GM19023 (cell line): Measurements from ENCODE around the gene CFAP90.
A peak's percentile ranks its signal among the peaks of the same experiment; 100 is the strongest.

Source experiments
- ATAC-seq: cut with Tn5 transposase; IDR thresholded peaks from one replicate; pipeline ENCODE4 v1.9.1; 2021; ENCODE audit warnings: mild to moderate bottlenecking, moderate library complexity; ENCODE audit not compliant: unreplicated experiment

CFAP90 gene

DNA sequence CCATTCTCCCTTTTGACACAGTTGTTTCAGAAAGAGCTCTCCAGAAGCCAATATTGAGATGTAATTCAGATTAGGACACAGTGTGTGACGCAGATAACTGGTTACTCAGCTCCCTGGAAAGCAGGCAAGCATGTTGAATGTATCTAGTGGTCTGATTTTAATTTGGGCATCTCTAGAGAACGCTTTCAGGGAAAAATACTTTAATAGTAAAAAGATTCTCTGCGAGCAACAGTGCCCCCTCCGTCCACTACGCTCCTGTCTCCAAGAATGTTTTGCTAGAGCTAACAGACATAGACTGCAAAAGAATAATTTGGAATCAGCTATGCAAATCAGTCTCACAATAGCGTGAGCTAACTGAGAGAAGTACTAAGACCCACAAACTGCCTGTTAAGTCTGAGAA lies 23.3 kb downstream of the CFAP90 start:
- ATAC-seq = no peak

DNA sequence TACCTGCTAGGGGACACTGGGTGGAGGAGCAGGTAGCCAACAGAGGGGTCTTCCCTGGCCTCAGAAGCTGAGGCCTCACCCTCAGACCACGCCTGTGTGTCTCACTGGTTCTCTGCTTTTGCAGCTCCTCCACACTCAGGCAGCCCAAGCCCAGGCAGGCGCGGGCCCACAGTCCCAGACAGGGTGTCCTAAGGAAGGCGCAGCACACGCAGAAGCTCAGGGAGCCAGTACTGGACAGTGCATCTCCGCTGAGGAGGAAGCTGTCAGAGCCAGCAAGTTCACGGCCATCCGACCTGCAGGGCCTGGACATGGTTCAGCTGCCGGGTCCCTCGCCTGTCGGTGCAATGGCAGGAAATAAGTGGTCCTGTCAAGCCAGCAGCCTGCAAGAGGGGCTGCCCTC lies 25.3 kb downstream of the CFAP90 start:
- ATAC-seq = no peak

- ATAC-seq = no peak
Observed at GRCh38 chr5:7824995-7825394, 25.9 kb downstream of the CFAP90 start.

GRCh38 chr5:7823594-7823993 lies 27.3 kb downstream of the CFAP90 start:
- no peak for ATAC-seq

DNA sequence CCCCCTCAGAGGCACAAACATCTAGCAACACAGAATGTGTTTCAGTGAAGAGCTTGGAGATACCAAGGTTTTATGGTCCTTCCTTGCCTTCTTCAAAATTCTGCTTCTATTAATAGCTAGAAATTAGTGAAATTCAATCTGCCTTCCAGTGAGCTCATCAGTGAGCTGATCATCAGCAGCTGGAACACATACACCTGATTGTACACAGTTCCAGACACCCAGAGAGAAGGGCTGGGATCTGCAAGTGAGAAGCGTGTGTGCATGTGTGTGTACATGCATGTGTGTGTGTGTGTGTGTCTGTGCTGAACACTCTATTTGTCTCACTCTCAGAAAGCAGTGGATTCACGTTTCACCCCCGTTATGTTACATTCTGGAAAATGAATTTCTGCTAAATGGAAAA lies 28.5 kb downstream of the CFAP90 start:
- no peak for ATAC-seq

- peak; percentile 9 for ATAC-seq
Observed at GRCh38 chr5:7816535-7816901, 34.4 kb downstream of the CFAP90 start.

- peak; percentile 92 for ATAC-seq
Observed at GRCh38 chr5:7815892-7816534, 34.9 kb downstream of the CFAP90 start.

DNA sequence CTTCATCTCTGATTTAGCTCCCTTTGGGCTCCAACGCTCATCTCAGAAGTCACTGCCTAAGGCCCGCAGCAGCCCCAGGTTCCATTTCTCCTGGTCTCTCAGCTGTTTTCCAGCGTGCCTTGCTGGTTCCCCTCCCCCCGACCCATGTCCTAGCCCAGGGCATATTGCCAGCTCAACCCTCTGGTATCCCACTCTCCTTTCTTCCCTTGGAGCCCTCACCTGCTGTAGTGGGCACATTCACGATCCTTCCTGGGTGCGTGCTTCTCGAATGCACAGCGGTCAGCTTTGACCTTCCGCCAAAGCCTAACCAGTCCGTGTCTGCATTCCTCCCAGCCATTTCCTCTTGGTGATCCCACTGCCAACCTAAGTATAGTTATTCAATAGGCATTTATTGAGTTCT lies 36.1 kb downstream of the CFAP90 start:
- no peak for ATAC-seq

DNA sequence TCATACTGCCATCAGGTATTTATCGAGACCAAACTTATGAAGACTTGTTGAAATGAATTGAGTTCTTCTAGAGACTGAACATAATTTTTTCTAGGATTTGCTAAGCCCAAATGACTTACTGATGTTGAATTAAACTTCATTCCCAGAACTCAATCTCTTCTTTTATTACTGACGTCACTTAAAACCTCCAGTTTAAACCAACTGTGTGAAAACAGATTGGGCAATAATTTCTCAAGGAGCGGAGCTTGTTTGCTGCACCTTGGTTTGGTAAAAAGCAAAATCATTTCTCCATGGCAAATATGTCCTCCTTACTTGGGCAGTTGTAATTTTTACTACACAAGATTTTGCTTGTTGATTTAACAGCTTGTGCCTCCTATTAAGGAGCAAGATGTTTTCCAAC lies 37.4 kb downstream of the CFAP90 start:
- no peak for ATAC-seq

DNA sequence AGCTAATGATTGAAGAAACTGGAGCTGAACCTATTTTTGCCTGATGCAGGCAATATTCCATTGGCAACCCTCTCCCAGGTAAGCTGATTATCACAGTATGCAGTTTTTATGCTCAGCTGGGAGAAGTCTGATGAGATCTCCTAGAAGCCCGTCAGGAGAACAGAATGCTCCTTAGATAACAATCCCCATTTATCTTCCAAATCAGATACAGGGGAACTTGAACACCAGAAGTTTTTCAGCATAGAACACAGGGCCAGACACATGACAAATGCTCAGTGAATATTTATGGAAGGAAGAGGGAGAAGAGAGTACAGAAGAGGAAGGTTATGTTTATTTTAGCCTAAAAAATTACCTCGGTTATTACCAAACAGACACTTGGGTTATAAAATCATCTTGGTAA lies 37.9 kb downstream of the CFAP90 start:
- ATAC-seq = no peak

GRCh38 chr5:7811715-7812114 lies 39.2 kb downstream of the CFAP90 start:
- ATAC-seq = no peak

GRCh38 chr5:7808998-7809397 lies 41.9 kb downstream of the CFAP90 start:
- ATAC-seq = no peak

DNA sequence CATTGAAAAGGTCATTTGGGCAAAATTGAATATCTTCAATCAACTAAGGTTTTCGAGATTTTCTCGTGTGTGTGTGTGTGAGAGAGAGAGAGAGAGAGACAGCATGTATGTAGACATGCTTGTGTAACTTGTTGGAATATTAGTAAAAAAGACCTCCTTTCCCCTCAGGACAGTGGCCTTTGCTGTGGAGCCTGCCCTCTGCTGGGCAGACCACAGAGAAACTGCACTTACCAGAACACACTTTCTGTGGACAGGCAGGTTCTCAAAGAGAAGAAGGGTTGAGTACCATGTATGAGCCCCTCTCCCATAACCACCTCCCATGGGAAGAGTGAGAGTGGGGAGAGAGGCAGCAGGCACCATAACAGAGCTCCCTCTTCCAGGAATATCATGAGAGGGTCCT lies 45.6 kb downstream of the CFAP90 start:
- no peak for ATAC-seq

DNA sequence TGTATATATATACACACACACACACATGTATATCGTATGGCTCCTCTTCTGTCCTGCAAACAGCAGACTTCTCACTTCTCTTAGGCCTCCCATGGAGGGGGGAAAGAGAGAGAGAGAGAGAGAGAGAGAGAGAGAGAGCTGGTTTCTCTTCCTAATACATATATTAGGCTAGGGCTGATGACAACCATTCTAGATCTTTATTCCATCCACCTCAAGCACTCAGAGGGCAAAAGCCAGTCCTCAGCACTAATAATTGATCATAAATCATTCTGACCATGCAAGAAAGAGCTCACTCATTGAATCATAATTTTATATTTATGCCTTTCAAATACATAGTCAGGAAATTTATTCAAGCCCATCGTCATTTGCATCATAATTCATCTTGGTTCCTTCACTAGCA lies 47.0 kb downstream of the CFAP90 start:
- no peak for ATAC-seq

DNA sequence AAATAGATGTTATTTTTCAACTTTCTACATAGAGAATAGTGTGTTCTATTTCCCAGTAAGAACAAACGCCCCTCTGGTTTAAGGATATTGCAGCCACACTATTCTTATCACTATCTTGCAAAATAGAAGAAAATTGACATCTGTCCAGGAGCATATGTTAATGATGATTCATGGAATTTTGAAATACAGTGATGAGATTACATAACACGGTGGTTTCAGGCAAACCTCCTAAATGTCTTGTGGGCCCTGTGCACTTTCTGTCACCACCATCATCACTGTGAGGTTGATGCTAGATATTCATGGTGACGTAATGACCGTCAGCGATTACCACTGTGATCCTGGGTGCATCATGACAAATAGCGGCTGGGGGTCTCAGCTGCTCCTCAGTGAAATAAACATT lies 48.1 kb downstream of the CFAP90 start:
- ATAC-seq = no peak

GRCh38 chr5:7801891-7802614 lies 48.9 kb downstream of the CFAP90 start:
- no peak for ATAC-seq

GRCh38 chr5:7795306-7795705 lies 55.6 kb downstream of the CFAP90 start:
- no peak for ATAC-seq

DNA sequence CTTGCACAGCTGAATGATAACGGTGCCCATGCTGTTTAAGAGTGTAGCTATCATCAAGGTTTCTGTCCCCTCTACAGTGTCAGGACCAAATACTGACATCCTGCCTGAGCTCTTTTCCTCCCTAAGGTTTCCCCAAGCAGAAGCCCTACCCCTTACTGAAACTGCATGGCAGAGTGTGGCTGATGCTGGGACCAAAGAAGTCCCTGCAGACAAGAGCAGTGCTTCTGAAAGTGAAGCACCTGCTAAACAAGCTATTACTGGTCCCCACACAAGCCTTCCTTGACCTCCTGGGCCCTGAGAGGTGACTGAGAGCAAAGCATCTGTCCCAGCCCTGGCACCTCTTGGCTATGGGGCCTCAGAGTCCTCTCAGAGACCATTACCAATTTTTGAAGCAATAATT lies 56.1 kb downstream of the CFAP90 start:
- peak; percentile 47 for ATAC-seq

DNA sequence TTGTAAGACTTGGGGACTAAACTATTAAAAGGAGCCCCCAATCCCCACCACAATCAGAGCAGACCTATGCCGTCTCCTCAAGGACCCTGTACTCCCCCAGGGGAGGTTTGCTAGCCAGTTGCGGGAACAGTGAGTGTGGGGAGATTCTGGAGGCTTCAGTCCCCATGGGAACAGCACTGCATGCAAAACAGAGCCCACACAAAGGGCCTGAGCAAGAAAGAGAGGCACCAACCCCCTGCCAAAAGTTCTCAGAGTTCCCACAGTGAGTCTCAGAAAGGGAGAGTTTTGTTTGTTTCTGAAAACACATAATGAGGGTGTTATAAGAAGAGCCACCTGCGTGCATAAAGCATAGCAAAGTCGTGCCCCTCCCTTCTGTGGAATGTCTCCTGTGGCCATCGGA lies 56.6 kb downstream of the CFAP90 start:
- ATAC-seq = peak; percentile 86

GRCh38 chr5:7793895-7794294 lies 57.0 kb downstream of the CFAP90 start:
- peak; percentile 12 for ATAC-seq

GRCh38 chr5:7789567-7789966 lies 61.4 kb downstream of the CFAP90 start:
- ATAC-seq = no peak

- ATAC-seq = no peak
Observed at GRCh38 chr5:7787770-7788169, 63.2 kb downstream of the CFAP90 start.
